Tibial artery (tissue), 4 donors: ENCODE data around the gene CADM2.
"Not testable (repeated sequence)": the region's sequence is repeated elsewhere in the genome, so short reads cannot be mapped to it uniquely, and the experiment has no call there.

Experiments used
- DNase-seq, 2 donors: peaks; one replicate each; pipeline ENCODE4 v3.0.0-alpha.2; 2019
- H3K27ac ChIP-seq, 2 donors: fragments of 200-600 bp; sonication (generic) in 1 of 2; 1 replicate in 1 of 2; 2 replicates in 1 of 2; pipeline ENCODE4 v1.5.1; 2018 to 2019; ENCODE audit warnings: mild to moderate bottlenecking in 1 of 2
- H3K27me3 ChIP-seq, 2 donors: fragments of 200-600 bp; sonication (generic) in 1 of 2; one replicate each; pipeline versions ENCODE4 v1.5.1 to v1.6.0; 2016 to 2019
- H3K36me3 ChIP-seq, 3 donors: fragments of 200-600 bp; sonication (generic) in 2 of 3; one replicate each; pipeline ENCODE4 v1.5.1; 2016 to 2019; ENCODE audit warnings: mild to moderate bottlenecking in 2 of 3
- H3K4me1 ChIP-seq, 4 donors: fragments of 200-600 bp; sonication (generic) in 2 of 4; 1 replicate in 3 of 4; 2 replicates in 1 of 4; pipeline ENCODE4 v1.5.1; 2016 to 2019
- H3K4me3 ChIP-seq, 2 donors: fragments of 200-600 bp; sonication (generic) in 1 of 2; 1 replicate in 1 of 2; 2 replicates in 1 of 2; pipeline ENCODE4 v1.5.1; 2018 to 2019; ENCODE audit warnings: mild to moderate bottlenecking in 2 of 2
- H3K9me3 ChIP-seq, 3 donors: fragments of 200-600 bp; sonication (generic) in 1 of 3; one replicate each; pipeline ENCODE4 v1.5.1; 2016 to 2019
- CTCF ChIP-seq, 2 experiments: fragments of 200-600 bp in 1 of 2; fragments of 450-650 bp in 1 of 2; IDR thresholded peaks; one replicate each; pipeline ENCODE4 v1.5.1; 2017 to 2019; ENCODE audit warnings: antibody characterized with exemption in 2 of 2, mild to moderate bottlenecking in 1 of 2, moderate library complexity in 1 of 2
- intact Hi-C: fragments of 100-400 bp; cut with DNase I; formaldehyde crosslinking; loops from one replicate; pipeline ENCODE4 v1.15.0; 2023; ENCODE audit warnings: low total_unique reads

The CADM2 gene

DNA sequence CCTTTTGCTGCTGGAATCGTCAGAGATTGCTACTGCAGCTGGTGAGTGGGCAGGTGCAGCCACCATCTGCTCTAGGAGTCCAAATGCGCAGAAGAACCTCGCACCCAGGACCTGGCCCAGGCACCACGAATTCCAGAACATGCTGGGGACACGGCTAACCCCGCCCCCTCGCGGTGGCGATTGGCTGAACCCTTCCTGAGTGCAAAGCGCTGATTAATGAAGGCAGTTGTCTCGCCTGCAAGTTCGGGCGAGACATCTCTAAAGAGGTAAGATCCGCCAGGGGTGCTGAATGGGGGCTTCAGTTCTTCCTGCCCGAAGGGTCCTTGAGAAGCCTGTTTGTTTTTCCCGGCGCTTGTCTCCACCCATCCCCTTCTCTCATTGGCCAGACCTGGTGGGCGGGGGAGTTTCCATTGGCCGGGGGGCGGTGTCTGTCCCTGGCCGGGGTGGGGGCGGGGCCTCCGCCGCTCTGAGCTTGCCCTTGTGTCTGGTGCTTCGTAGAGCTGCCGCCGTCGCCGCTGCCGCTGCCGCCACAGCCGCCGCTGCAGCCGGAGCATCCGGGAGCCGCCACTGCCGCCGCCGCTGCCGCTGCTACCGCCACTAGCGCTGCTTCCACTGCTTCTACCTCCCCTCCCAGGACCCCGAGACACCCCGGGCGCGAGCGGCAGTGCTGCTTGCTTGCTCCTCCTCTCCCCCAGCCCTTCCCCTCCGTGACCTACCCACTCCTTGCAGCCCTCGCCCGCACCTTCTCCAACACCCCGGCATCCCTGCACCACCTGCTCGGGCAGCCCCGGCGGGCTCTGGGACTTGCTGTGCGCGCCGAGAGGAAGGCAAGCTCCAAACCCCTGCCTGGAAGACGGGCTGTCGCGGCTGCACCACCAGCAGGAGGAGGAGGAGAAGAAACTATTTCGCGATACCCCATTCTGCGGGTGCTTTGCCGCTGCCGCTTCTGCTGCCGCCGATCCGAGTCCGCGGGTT is at the start of gene CADM2:
CADM2 (plus strand) TSS at position 495 of the 975 bp plus-strand sequence.
- peaks cover 0 to 29% (median 16%) of the 10 kb centered on the region in 4 donors for H3K4me1 ChIP-seq
- peak within 1 kb of the TSS in 1 of 2 donors; percentile 41 for H3K27ac ChIP-seq
- TF ChIP-seq CTCF (IDR thresholded peaks at IDR 0.05): no peak
- no peaks in the 10 kb centered on the region for H3K9me3 ChIP-seq
- peaks cover 0 to 33% of the 10 kb centered on the region in 2 donors for H3K27me3 ChIP-seq
- peak within 1 kb of the TSS; percentile 51 to 63 for H3K4me3 ChIP-seq
- DNase-seq: peak; percentile 90 to 93
- intact Hi-C loops: no loop called here
- H3K36me3 ChIP-seq: no peaks in the 10 kb centered on the region

GRCh38 chr3:84918592-84918991 is 40.2 kb upstream of the CADM2 start:
- H3K27ac ChIP-seq, H3K9me3 ChIP-seq, intact Hi-C loops, H3K4me3 ChIP-seq, H3K36me3 ChIP-seq, H3K4me1 ChIP-seq, H3K27me3 ChIP-seq, DNase-seq: not testable (repeated sequence)

GRCh38 chr3:84922682-84923081 is 36.1 kb upstream of the CADM2 start:
- TF ChIP-seq CTCF (IDR thresholded peaks at IDR 0.05): no peak

GRCh38 chr3:84925571-84925970 is 33.2 kb upstream of the CADM2 start:
- Histone ChIP-seq H3K27ac (no peak overlapping the region), H3K36me3 (no peaks in the 10 kb centered on the region), H3K4me1 (no peaks in the 10 kb centered on the region), H3K4me3 (no peak overlapping the region), H3K9me3 (peaks cover 0 to under 1% (median 0%) of the 10 kb centered on the region in 3 donors), H3K27me3 (no peaks in the 10 kb centered on the region)
- DNase-seq: no peak
- no peak for TF ChIP-seq CTCF (IDR thresholded peaks at IDR 0.05)
- intact Hi-C loops: no loop called here

More at GRCh38 chr3:84922682-84923081, 36.1 kb upstream of the CADM2 start:
- DNase-seq: no peak
- intact Hi-C loops: no loop called here
- H3K4me1 ChIP-seq: no peaks in the 10 kb centered on the region
- peaks cover 0 to 4% (median 0%) of the 10 kb centered on the region in 3 donors for H3K9me3 ChIP-seq
- no peak overlapping the region for H3K4me3 ChIP-seq
- H3K27me3 ChIP-seq: no peaks in the 10 kb centered on the region
- H3K36me3 ChIP-seq: no peaks in the 10 kb centered on the region
- no peak overlapping the region for H3K27ac ChIP-seq

- H3K27me3 ChIP-seq: no peaks in the 10 kb centered on the region
- no peak for TF ChIP-seq CTCF (IDR thresholded peaks at IDR 0.05)
- H3K4me1 ChIP-seq: no peaks in the 10 kb centered on the region
- no peak overlapping the region for H3K27ac ChIP-seq
- no peaks in the 10 kb centered on the region for H3K9me3 ChIP-seq
- intact Hi-C loops: no loop called here
- H3K4me3 ChIP-seq: no peak overlapping the region
- no peaks in the 10 kb centered on the region for H3K36me3 ChIP-seq
- DNase-seq: no peak
These were observed 15.4 kb upstream of the CADM2 start for GRCh38 chr3:84943379-84943778.

DNA sequence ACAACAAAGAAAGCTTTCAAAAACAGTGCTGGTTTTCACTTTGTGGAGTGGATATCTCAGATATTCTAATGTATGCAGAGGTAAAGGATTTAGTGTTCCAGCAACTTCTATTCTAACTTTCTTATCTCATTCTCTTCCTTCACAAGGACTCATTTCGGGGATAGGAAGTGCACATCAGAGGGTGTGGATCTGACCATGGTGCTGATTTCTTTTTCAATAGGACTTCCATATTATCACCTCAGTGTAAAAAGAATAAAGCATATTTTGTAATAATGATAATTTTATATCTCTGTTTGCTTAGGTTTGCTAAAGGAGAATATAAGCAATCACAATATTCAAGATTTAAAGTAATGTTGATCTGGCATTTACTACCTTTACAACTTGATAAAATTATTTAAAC is 12.5 kb upstream of the CADM2 start:
- no peaks in the 10 kb centered on the region for H3K4me1 ChIP-seq
- no peak overlapping the region for H3K27ac ChIP-seq
- no peak overlapping the region for H3K4me3 ChIP-seq
- H3K36me3 ChIP-seq: no peaks in the 10 kb centered on the region
- no peaks in the 10 kb centered on the region for H3K9me3 ChIP-seq
- TF ChIP-seq CTCF (IDR thresholded peaks at IDR 0.05): no peak
- intact Hi-C loops: no loop called here
- no peak for DNase-seq
- H3K27me3 ChIP-seq: no peaks in the 10 kb centered on the region
